ENCODE data around the gene FREM2. TPM values are rescaled to one million over a fixed set of nuclear protein-coding genes. Genes with fewer than 3 reads are reported as not detected.

FREM2 gene
- total and polyA plus RNA-seq, 4 donors, result 1.6 to 58.3 (median 9.4) TPM

DNA sequence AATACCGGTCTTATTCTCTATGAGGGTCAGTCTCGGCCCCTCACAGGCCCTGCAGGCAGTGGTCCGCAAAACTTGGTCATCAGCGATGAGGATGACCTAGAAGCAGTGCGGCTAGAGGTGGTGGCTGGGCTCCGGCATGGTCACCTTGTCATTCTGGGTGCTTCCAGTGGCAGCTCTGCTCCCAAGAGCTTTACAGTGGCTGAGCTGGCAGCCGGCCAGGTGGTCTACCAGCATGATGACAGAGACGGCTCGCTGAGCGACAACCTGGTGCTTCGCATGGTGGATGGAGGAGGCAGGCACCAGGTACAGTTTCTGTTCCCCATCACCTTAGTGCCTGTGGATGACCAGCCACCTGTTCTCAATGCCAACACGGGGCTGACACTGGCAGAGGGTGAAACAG is 1.8 kb downstream of the FREM2 start:
- H3K4me1 ChIP-seq (ENCODE audit: control insufficient read depth in 5 of 5, insufficient read depth in 5 of 5, low read length in 5 of 5), result peaks cover 0 to 17% (median 8%) of the 10 kb centered on the region in 5 donors
- TF ChIP-seq, protein P1, sequence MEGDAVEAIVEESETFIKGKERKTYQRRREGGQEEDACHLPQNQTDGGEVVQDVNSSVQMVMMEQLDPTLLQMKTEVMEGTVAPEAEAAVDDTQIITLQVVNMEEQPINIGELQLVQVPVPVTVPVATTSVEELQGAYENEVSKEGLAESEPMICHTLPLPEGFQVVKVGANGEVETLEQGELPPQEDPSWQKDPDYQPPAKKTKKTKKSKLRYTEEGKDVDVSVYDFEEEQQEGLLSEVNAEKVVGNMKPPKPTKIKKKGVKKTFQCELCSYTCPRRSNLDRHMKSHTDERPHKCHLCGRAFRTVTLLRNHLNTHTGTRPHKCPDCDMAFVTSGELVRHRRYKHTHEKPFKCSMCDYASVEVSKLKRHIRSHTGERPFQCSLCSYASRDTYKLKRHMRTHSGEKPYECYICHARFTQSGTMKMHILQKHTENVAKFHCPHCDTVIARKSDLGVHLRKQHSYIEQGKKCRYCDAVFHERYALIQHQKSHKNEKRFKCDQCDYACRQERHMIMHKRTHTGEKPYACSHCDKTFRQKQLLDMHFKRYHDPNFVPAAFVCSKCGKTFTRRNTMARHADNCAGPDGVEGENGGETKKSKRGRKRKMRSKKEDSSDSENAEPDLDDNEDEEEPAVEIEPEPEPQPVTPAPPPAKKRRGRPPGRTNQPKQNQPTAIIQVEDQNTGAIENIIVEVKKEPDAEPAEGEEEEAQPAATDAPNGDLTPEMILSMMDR (IDR thresholded peaks at IDR 0.05; ENCODE audit: control extremely low read depth, extremely low read depth), result no peak
- no peaks in the 10 kb centered on the region for H3K9me3 ChIP-seq (ENCODE audit: control insufficient read depth in 4 of 4, insufficient read depth in 3 of 4, low read length in 3 of 4)
- H3K36me3 ChIP-seq (ENCODE audit: control insufficient read depth in 4 of 4, insufficient read depth in 4 of 4, low read length in 4 of 4), result no peaks in the 10 kb centered on the region
- DNase-seq, result no peak
- WGBS, 2 donors, result 81 to 89% methylated on average over 12 of the region's 12 CpGs
- H3K9ac ChIP-seq (ENCODE audit: insufficient read depth in 1 of 2, low read length in 2 of 2), result no peak overlapping the region
- H3K27me3 ChIP-seq (ENCODE audit: control insufficient read depth in 3 of 3, insufficient read depth in 3 of 3, low read length in 2 of 3), result peaks cover 4 to 22% (median 17%) of the 10 kb centered on the region in 3 donors
- no peak for ATAC-seq (ENCODE audit: insufficient read depth, low FRiP score)
- H3K27ac ChIP-seq (ENCODE audit: low read depth in 1 of 2, low read length in 1 of 2), result no peak overlapping the region
- no peak overlapping the region for H3K4me3 ChIP-seq

GRCh38 chr13:38690231-38690630 is 3.4 kb downstream of the FREM2 start:
- DNase-seq (no peak), ATAC-seq (ENCODE audit: insufficient read depth, low FRiP score) (no peak)
- 88 to 89% methylated on average over 2 of the region's 2 CpGs for WGBS, 2 donors
- peaks cover 4 to 20% (median 13%) of the 10 kb centered on the region in 3 donors for H3K27me3 ChIP-seq (ENCODE audit: control insufficient read depth in 3 of 3, insufficient read depth in 3 of 3, low read length in 2 of 3)
- no peaks in the 10 kb centered on the region for H3K9me3 ChIP-seq (ENCODE audit: control insufficient read depth in 4 of 4, insufficient read depth in 3 of 4, low read length in 3 of 4)
- no peak overlapping the region for H3K9ac ChIP-seq (ENCODE audit: insufficient read depth in 1 of 2, low read length in 2 of 2)
- H3K4me1 ChIP-seq (ENCODE audit: control insufficient read depth in 5 of 5, insufficient read depth in 5 of 5, low read length in 5 of 5), result peaks cover 0 to 17% (median 3%) of the 10 kb centered on the region in 5 donors
- no peak overlapping the region for H3K27ac ChIP-seq (ENCODE audit: low read depth in 1 of 2, low read length in 1 of 2)
- no peak overlapping the region for H3K4me3 ChIP-seq
- no peaks in the 10 kb centered on the region for H3K36me3 ChIP-seq (ENCODE audit: control insufficient read depth in 4 of 4, insufficient read depth in 4 of 4, low read length in 4 of 4)
- TF ChIP-seq, protein P1 (IDR thresholded peaks at IDR 0.05; ENCODE audit: control extremely low read depth, extremely low read depth), result no peak

DNA sequence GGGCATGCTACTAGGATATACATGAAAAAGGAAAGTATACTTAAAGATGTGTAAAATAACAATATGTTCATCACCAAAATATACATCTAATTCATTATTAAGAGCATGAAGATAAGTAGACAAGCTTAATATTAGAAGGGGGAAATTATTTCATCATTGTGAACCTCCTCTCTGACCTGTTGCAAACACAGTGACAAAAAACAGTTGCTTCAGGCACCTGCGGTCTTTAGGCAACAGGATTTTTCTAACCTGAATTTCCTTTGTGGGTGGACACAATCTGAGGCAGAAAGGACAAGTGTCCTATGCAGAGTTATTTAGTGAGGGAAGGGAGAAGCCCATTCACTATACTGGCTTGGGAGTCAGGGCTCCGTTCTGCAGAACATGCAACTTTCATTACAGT is 6.3 kb downstream of the FREM2 start:
- TF ChIP-seq, protein P1 (IDR thresholded peaks at IDR 0.05; ENCODE audit: control extremely low read depth, extremely low read depth), result no peak
- Histone ChIP-seq H3K9me3 (ENCODE audit: control insufficient read depth in 4 of 4, insufficient read depth in 3 of 4, low read length in 3 of 4) (no peaks in the 10 kb centered on the region), H3K4me3 (no peak overlapping the region), H3K4me1 (ENCODE audit: control insufficient read depth in 5 of 5, insufficient read depth in 5 of 5, low read length in 5 of 5) (peaks cover 0 to 3% (median 0%) of the 10 kb centered on the region in 5 donors), H3K36me3 (ENCODE audit: control insufficient read depth in 4 of 4, insufficient read depth in 4 of 4, low read length in 4 of 4) (no peaks in the 10 kb centered on the region), H3K27me3 (ENCODE audit: control insufficient read depth in 3 of 3, insufficient read depth in 3 of 3, low read length in 2 of 3) (peaks cover 0 to 8% (median 3%) of the 10 kb centered on the region in 3 donors), H3K9ac (ENCODE audit: insufficient read depth in 1 of 2, low read length in 2 of 2) (no peak overlapping the region), H3K27ac (ENCODE audit: low read depth in 1 of 2, low read length in 1 of 2) (no peak overlapping the region)
- ATAC-seq (ENCODE audit: insufficient read depth, low FRiP score), result no peak
- WGBS, 2 donors, result 61 to 66% methylated on average over 2 of the region's 2 CpGs
- no peak for DNase-seq

DNA sequence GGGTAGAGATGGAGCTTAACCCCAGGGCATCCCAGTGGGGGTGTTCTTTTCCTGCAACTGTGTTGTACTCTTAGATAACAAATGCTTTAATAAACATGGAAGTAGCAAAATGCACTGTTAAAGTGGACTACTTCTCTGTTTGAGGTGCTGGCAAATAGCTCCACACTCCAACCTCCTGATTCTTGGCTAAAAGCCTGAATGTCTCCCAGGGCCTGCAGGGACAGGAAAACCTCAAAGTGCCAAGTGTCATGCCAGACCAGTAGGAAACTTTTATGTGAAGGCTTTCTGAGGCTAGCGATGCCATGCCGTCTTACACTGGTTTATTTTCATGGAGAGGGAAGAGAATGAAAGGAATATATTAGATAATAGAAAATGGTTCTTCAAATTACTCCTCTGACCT is 6.8 kb downstream of the FREM2 start:
- no peak overlapping the region for H3K9ac ChIP-seq (ENCODE audit: insufficient read depth in 1 of 2, low read length in 2 of 2)
- ATAC-seq (ENCODE audit: insufficient read depth, low FRiP score) (peak; percentile 24), DNase-seq (peak in 1 of 3 donors; percentile 53)
- no peak overlapping the region for H3K4me3 ChIP-seq
- H3K4me1 ChIP-seq (ENCODE audit: control insufficient read depth in 5 of 5, insufficient read depth in 5 of 5, low read length in 5 of 5), result peaks cover 0 to 3% (median 0%) of the 10 kb centered on the region in 5 donors
- no peak overlapping the region for H3K27ac ChIP-seq (ENCODE audit: low read depth in 1 of 2, low read length in 1 of 2)
- peaks cover 0 to 3% (median 0%) of the 10 kb centered on the region in 3 donors for H3K27me3 ChIP-seq (ENCODE audit: control insufficient read depth in 3 of 3, insufficient read depth in 3 of 3, low read length in 2 of 3)
- H3K36me3 ChIP-seq (ENCODE audit: control insufficient read depth in 4 of 4, insufficient read depth in 4 of 4, low read length in 4 of 4), result no peaks in the 10 kb centered on the region
- TF ChIP-seq, protein P1 (IDR thresholded peaks at IDR 0.05; ENCODE audit: control extremely low read depth, extremely low read depth), result no peak
- 44 to 54% methylated on average over 2 of the region's 2 CpGs for WGBS, 2 donors
- H3K9me3 ChIP-seq (ENCODE audit: control insufficient read depth in 4 of 4, insufficient read depth in 3 of 4, low read length in 3 of 4), result no peaks in the 10 kb centered on the region
